Panc1 (cell line): ENCODE results near the gene FGGY.

Experiments
- CTCF ChIP-seq: fragments of 450-650 bp; IDR thresholded peaks from 2 replicates; pipeline ENCODE4 v1.5.1; 2017; ENCODE audit warnings: mild to moderate bottlenecking
- SIN3A ChIP-seq: IDR thresholded peaks from 2 replicates; pipeline ENCODE4 v1.6.1; 2012; ENCODE audit warnings: low read depth, mild to moderate bottlenecking, low read length, moderate library complexity, borderline replicate concordance; ENCODE audit not compliant: insufficient read depth

GRCh38 chr1:59445040-59445439, 148.1 kb downstream of the FGGY start:
- TF ChIP-seq CTCF (no peak), SIN3A (no peak)
